GM12873 (cell line): ENCODE data around the gene LCE2B.
"Not testable (repeated sequence)": the region's sequence is repeated elsewhere in the genome, so short reads cannot be mapped to it uniquely, and the experiment has no call there.

ENCODE experiments used
- CTCF ChIP-seq: IDR thresholded peaks from 2 replicates; pipeline ENCODE4 v1.5.1; 2012; ENCODE audit warnings: low read depth, mild to moderate bottlenecking, moderate library complexity, low read length, control low read depth; ENCODE audit not compliant: insufficient read depth; ENCODE audit errors: missing control alignments

LCE2B gene

GRCh38 chr1:152685823-152686222, at the start of gene LCE2B:
Gene LCE2B, plus strand, starts transcription at chr1:152686123. Its CDS starts 721 bp downstream, at chr1:152686844.
- not testable (repeated sequence) for TF ChIP-seq CTCF

GRCh38 chr1:152640351-152640750, 45.6 kb upstream of the LCE2B start:
- TF ChIP-seq CTCF, result no peak

GRCh38 chr1:152643945-152644344, 42.0 kb upstream of the LCE2B start:
- TF ChIP-seq CTCF, result no peak

- TF ChIP-seq CTCF, result no peak
Measured at GRCh38 chr1:152645146-152645545, 40.8 kb upstream of the LCE2B start.

- TF ChIP-seq CTCF, result no peak
Measured at GRCh38 chr1:152646656-152647055, 39.3 kb upstream of the LCE2B start.

GRCh38 chr1:152654110-152654509, 31.8 kb upstream of the LCE2B start:
- TF ChIP-seq CTCF, result peak; percentile 80

- no peak for TF ChIP-seq CTCF
Measured at GRCh38 chr1:152656459-152656858, 29.5 kb upstream of the LCE2B start.
